WTC11 (cell line): Measurements from ENCODE around the gene RDH12. TPM values are rescaled to one million over a fixed set of nuclear protein-coding genes. Genes with fewer than 3 reads are reported as not detected.

Source experiments
- ATAC-seq: fragments of 200-7000 bp; cut with Tn5 transposase; 2 replicates; pipeline ENCODE4 v1.10.0; 2021; ENCODE audit warnings: mild to moderate bottlenecking, moderate library complexity
- CTCF ChIA-PET: fragments of 300-600 bp; sonication (Branson Sonifier 250); formaldehyde crosslinking; loops from one replicate; lab custom pipeline; 2021; ENCODE audit warnings: antibody characterized with exemption; lab: Charles Lee
- POLR2A ChIA-PET: fragments of 350-600 bp; sonication (Branson Sonifier 250); formaldehyde crosslinking; loops from one replicate; lab custom pipeline; 2021; ENCODE audit warnings: antibody characterized with exemption; lab: Charles Lee
- DNase-seq: peaks from one replicate; pipeline ENCODE4 v3.0.0; 2021; ENCODE audit warnings: low spot score
- H3K27ac Mint-ChIP-seq: 2 replicates; pipeline ENCODE4 v1.8.0; 2021; ENCODE audit warnings: mixed read lengths
- H3K27me3 Mint-ChIP-seq: 2 replicates; pipeline ENCODE4 v1.8.0; 2021; ENCODE audit warnings: low read depth, mild to moderate bottlenecking, moderate library complexity, mixed read lengths
- H3K36me3 Mint-ChIP-seq: 2 replicates; pipeline ENCODE4 v1.8.0; 2021; ENCODE audit warnings: mixed read lengths
- H3K4me1 Mint-ChIP-seq: 2 replicates; pipeline ENCODE4 v1.8.0; 2022; ENCODE audit warnings: mixed read lengths
- H3K4me3 Mint-ChIP-seq: 2 replicates; pipeline ENCODE4 v1.8.0; 2021; ENCODE audit warnings: mild to moderate bottlenecking, moderate library complexity, mixed read lengths
- H3K9me3 Mint-ChIP-seq: 2 replicates; pipeline ENCODE4 v1.8.0; 2021; ENCODE audit warnings: mixed read lengths
- CREB1 ChIP-seq: sonication (generic); formaldehyde crosslinking; IDR thresholded peaks from 2 replicates; pipeline ENCODE4 v1.8.0; 2023; ENCODE audit warnings: mild to moderate bottlenecking, missing genetic modification reagents
- ETV6 ChIP-seq: sonication (generic); formaldehyde crosslinking; IDR thresholded peaks from 2 replicates; pipeline ENCODE4 v1.8.1; 2022; ENCODE audit warnings: mild to moderate bottlenecking, missing genetic modification reagents
- FOXK1 ChIP-seq: sonication (generic); formaldehyde crosslinking; IDR thresholded peaks from 2 replicates; pipeline ENCODE4 v1.8.0; 2022; ENCODE audit warnings: mild to moderate bottlenecking, moderate library complexity, missing genetic modification reagents
- IRF2 ChIP-seq: sonication (generic); formaldehyde crosslinking; IDR thresholded peaks from 2 replicates; pipeline ENCODE4 v1.8.0; 2022; ENCODE audit warnings: low read depth, missing genetic modification reagents, borderline replicate concordance
- PRRX2 ChIP-seq: fragments of 250-450 bp; sonication (Bioruptor Pico); IDR thresholded peaks from 2 replicates; pipeline ENCODE4 v1.8.0; 2021; ENCODE audit warnings: mild to moderate bottlenecking
- ZNF232 ChIP-seq: sonication (generic); formaldehyde crosslinking; IDR thresholded peaks from 2 replicates; pipeline ENCODE4 v1.8.0; 2022; ENCODE audit warnings: mild to moderate bottlenecking, missing genetic modification reagents
- ZNF671 ChIP-seq: fragments of 250-450 bp; sonication (Bioruptor Pico); IDR thresholded peaks from 2 replicates; pipeline ENCODE4 v1.8.0; 2021; ENCODE audit warnings: mild to moderate bottlenecking
- total RNA-seq: library from RNA; stranded (reverse); gene quantifications from 3 replicates; pipeline ENCODE4 v1.2.3, GENCODE V29; 2021
- TF ChIP-seq, protein P1 (sequence below): sonication (generic); formaldehyde crosslinking; IDR thresholded peaks from 2 replicates; pipeline ENCODE4 v1.8.1; 2023; ENCODE audit warnings: mild to moderate bottlenecking, missing genetic modification reagents, borderline replicate concordance
- TF ChIP-seq, protein P2 (sequence below): fragments of 250-450 bp; sonication (Bioruptor Pico); IDR thresholded peaks from 2 replicates; pipeline ENCODE4 v1.9.0; 2021; ENCODE audit warnings: mild to moderate bottlenecking
- TF ChIP-seq, protein P3 (sequence below): sonication (generic); formaldehyde crosslinking; IDR thresholded peaks from 2 replicates; pipeline ENCODE4 v1.8.1; 2022; ENCODE audit warnings: missing genetic modification reagents, borderline replicate concordance
- TF ChIP-seq, protein P4 (sequence below): sonication (generic); formaldehyde crosslinking; IDR thresholded peaks from 2 replicates; pipeline ENCODE4 v1.8.1; 2022; ENCODE audit warnings: mild to moderate bottlenecking, missing genetic modification reagents, moderate library complexity, borderline replicate concordance
- TF ChIP-seq, protein P5 (sequence below): fragments of 250-450 bp; sonication (Bioruptor Pico); IDR thresholded peaks from 2 replicates; pipeline ENCODE4 v1.8.0; 2021; ENCODE audit warnings: mild to moderate bottlenecking
- TF ChIP-seq, protein P6 (sequence below): fragments of 250-450 bp; sonication (Bioruptor Pico); conservative IDR thresholded peaks from 2 replicates; pipeline ENCODE4 v1.9.0; 2021; ENCODE audit warnings: mild to moderate bottlenecking

The RDH12 gene
- total RNA-seq, 1 experiment from 2014 or later = 0.77 TPM

DNA sequence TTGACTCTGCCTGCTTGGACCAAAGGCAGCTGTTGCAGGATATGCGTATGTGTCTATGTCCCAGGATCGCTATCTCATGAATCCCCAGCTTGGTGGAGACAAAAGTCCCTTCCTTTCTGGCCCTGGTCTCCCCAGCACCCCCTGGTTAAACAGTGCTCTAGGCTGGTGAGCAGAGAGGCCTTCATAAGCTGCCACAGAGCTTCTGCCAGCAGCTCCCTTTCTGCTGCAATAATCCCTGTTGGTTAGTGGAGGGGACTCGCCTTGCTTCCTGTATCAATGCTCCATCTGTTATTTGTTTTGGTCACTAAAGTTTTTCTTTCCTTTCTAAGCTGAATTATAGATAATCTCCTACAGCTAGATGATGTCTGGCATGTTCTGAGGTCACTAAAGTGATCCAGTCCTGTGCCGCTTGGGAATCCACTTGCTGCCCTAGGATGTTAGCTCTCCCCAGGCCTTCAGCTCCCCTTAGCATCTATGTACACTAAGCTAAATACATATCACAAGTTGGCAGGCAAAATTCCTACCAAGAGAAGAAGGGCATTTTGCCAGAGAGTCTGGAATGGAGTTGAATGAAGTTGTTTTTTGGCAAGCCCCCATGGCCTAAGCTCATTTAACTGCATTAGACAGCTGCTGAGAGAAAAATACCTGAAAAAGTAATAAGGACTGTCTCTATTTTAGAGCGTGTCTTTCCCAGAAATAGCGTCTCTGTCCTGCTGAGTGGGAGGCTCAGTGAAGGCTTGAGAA, 47.8 kb downstream of the RDH12 start (continued):
- TF ChIP-seq, protein P1, sequence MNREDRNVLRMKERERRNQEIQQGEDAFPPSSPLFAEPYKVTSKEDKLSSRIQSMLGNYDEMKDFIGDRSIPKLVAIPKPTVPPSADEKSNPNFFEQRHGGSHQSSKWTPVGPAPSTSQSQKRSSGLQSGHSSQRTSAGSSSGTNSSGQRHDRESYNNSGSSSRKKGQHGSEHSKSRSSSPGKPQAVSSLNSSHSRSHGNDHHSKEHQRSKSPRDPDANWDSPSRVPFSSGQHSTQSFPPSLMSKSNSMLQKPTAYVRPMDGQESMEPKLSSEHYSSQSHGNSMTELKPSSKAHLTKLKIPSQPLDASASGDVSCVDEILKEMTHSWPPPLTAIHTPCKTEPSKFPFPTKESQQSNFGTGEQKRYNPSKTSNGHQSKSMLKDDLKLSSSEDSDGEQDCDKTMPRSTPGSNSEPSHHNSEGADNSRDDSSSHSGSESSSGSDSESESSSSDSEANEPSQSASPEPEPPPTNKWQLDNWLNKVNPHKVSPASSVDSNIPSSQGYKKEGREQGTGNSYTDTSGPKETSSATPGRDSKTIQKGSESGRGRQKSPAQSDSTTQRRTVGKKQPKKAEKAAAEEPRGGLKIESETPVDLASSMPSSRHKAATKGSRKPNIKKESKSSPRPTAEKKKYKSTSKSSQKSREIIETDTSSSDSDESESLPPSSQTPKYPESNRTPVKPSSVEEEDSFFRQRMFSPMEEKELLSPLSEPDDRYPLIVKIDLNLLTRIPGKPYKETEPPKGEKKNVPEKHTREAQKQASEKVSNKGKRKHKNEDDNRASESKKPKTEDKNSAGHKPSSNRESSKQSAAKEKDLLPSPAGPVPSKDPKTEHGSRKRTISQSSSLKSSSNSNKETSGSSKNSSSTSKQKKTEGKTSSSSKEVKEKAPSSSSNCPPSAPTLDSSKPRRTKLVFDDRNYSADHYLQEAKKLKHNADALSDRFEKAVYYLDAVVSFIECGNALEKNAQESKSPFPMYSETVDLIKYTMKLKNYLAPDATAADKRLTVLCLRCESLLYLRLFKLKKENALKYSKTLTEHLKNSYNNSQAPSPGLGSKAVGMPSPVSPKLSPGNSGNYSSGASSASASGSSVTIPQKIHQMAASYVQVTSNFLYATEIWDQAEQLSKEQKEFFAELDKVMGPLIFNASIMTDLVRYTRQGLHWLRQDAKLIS = no peak
- TF ChIP-seq, protein P2, sequence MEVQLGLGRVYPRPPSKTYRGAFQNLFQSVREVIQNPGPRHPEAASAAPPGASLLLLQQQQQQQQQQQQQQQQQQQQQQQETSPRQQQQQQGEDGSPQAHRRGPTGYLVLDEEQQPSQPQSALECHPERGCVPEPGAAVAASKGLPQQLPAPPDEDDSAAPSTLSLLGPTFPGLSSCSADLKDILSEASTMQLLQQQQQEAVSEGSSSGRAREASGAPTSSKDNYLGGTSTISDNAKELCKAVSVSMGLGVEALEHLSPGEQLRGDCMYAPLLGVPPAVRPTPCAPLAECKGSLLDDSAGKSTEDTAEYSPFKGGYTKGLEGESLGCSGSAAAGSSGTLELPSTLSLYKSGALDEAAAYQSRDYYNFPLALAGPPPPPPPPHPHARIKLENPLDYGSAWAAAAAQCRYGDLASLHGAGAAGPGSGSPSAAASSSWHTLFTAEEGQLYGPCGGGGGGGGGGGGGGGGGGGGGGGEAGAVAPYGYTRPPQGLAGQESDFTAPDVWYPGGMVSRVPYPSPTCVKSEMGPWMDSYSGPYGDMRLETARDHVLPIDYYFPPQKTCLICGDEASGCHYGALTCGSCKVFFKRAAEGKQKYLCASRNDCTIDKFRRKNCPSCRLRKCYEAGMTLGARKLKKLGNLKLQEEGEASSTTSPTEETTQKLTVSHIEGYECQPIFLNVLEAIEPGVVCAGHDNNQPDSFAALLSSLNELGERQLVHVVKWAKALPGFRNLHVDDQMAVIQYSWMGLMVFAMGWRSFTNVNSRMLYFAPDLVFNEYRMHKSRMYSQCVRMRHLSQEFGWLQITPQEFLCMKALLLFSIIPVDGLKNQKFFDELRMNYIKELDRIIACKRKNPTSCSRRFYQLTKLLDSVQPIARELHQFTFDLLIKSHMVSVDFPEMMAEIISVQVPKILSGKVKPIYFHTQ (CRISPR knock-in tag) = no peak
- TF ChIP-seq, protein P3, sequence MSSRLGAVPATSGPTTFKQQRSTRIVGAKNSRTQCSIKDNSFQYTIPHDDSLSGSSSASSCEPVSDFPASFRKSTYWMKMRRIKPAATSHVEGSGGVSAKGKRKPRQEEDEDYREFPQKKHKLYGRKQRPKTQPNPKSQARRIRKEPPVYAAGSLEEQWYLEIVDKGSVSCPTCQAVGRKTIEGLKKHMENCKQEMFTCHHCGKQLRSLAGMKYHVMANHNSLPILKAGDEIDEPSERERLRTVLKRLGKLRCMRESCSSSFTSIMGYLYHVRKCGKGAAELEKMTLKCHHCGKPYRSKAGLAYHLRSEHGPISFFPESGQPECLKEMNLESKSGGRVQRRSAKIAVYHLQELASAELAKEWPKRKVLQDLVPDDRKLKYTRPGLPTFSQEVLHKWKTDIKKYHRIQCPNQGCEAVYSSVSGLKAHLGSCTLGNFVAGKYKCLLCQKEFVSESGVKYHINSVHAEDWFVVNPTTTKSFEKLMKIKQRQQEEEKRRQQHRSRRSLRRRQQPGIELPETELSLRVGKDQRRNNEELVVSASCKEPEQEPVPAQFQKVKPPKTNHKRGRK (CRISPR knock-in tag) = no peak
- TF ChIP-seq ZNF232 (no peak), ETV6 (no peak), IRF2 (CRISPR knock-in tag) (no peak), ZNF671 (CRISPR knock-in tag) (no peak)
- TF ChIP-seq, all 79 proteins: peak for 0

DNA sequence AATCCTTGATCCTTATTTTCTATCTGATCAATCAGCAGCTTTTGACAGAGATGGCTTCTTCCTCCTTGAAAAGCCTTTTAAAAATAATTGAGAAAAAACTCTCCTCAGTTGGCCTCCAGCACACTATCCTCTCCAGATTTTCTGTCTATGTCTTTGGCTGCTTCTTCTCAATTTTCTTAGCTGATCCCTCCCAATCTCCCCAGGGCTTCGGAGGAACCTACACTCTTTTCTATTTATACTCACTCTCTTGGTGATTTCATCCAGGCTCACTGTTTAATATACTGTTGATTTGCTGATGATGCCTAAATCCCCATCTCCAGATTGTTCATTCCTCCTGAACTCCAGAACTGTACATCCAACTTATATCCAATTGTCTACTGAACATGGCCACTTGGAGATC, 54.8 kb downstream of the RDH12 start:
- ChIA-PET CTCF (no interaction called here), POLR2A (no interaction called here)
- no peaks in the 10 kb centered on the region for H3K4me1 Mint-ChIP-seq
- no peak overlapping the region for H3K4me3 Mint-ChIP-seq
- DNase-seq = no peak
- H3K27ac Mint-ChIP-seq = no peak overlapping the region
- ATAC-seq = no peak
- peaks cover 38% of the 10 kb centered on the region for H3K36me3 Mint-ChIP-seq
- H3K27me3 Mint-ChIP-seq = no peaks in the 10 kb centered on the region
- no peak for TF ChIP-seq FOXK1 (CRISPR knock-in tag)
- TF ChIP-seq CREB1 (CRISPR knock-in tag) = no peak
- TF ChIP-seq, protein P4, sequence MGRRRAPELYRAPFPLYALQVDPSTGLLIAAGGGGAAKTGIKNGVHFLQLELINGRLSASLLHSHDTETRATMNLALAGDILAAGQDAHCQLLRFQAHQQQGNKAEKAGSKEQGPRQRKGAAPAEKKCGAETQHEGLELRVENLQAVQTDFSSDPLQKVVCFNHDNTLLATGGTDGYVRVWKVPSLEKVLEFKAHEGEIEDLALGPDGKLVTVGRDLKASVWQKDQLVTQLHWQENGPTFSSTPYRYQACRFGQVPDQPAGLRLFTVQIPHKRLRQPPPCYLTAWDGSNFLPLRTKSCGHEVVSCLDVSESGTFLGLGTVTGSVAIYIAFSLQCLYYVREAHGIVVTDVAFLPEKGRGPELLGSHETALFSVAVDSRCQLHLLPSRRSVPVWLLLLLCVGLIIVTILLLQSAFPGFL (CRISPR knock-in tag) = no peak
- TF ChIP-seq, protein P5, sequence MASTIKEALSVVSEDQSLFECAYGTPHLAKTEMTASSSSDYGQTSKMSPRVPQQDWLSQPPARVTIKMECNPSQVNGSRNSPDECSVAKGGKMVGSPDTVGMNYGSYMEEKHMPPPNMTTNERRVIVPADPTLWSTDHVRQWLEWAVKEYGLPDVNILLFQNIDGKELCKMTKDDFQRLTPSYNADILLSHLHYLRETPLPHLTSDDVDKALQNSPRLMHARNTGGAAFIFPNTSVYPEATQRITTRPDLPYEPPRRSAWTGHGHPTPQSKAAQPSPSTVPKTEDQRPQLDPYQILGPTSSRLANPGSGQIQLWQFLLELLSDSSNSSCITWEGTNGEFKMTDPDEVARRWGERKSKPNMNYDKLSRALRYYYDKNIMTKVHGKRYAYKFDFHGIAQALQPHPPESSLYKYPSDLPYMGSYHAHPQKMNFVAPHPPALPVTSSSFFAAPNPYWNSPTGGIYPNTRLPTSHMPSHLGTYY (CRISPR knock-in tag) = no peak
- TF ChIP-seq, protein P6, sequence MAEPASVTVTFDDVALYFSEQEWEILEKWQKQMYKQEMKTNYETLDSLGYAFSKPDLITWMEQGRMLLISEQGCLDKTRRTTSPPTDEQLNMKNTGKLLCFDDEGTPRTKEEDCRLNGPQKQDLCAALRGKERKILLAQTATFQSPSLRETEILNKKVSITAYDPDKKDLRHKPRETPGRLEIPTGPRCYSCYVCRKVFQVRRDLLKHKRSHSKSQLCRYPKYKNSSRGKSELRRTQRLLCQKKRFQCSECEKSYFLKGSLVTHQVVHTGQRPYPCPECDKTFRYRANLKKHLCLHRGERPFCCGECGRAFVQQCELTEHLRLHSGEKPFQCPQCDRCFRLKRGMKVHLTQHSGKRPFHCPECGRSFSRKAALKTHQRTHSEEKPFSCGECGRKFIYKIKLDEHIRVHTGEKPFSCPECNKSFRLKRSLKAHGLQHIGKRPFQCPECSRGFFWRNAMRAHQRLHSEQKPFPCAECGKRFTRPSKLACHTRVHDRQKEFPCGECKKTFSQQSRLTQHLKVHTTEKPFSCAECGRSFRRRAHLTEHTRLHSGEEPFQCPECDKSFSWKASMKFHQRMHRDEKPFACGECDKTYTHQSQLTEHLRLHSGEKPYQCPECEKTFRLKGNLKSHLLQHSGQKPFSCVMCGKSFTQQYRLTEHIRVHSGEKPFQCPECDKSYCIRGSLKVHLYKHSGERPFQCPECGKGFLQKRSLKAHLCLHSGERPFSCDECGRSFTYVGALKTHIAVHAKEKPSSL = no peak
- TF ChIP-seq PRRX2 = no peak
- H3K9me3 Mint-ChIP-seq = no peaks in the 10 kb centered on the region
